GM18526 (cell line): ENCODE data around the gene MAML2.

Source experiments
- POLR2A ChIP-seq: IDR thresholded peaks from 3 replicates; pipeline ENCODE4 v1.6.1; 2011; ENCODE audit not compliant: insufficient read length; ENCODE audit errors: extremely low read depth

MAML2 gene

DNA sequence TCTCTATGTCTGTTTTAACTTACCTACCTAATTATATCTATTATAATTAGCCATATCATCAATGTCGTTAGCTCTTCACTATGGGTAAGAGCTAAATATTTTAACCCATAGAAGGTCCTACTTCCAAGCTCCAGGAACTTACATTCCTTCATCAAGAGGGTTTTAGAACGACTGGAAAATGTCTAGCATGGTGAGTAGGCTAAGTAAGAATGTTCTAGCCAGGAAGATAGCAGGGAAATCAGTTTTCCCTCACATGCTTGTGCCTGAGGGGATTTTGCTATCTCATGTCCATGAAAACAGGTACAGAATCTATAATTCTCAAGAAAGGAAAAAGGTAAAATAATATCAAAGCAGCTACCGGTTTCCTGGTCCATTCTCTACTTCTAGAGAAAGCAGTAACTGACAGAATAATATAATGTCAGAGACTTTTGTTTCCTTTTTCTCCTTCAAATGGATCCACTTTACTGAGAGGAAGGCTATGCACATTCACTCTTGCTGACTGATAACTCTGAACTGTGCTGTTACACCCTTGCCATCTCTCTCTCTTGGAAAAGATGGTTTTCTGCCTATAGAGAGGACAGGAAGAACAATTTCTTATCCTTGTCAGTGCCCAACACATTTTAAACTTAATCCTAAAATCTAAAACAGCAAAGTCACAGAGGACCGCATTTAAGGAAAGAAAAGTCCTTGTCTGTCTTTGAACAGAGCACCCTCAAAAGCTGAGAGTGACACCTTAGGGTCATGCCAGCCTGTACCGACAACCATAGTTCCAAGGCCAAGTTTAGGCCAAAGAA lies 67.0 kb downstream of the MAML2 start:
- TF ChIP-seq POLR2A, result no peak

GRCh38 chr11:96273507-96273906 lies 69.5 kb downstream of the MAML2 start:
- no peak for TF ChIP-seq POLR2A

GRCh38 chr11:96272529-96273222 lies 70.3 kb downstream of the MAML2 start:
- no peak for TF ChIP-seq POLR2A

DNA sequence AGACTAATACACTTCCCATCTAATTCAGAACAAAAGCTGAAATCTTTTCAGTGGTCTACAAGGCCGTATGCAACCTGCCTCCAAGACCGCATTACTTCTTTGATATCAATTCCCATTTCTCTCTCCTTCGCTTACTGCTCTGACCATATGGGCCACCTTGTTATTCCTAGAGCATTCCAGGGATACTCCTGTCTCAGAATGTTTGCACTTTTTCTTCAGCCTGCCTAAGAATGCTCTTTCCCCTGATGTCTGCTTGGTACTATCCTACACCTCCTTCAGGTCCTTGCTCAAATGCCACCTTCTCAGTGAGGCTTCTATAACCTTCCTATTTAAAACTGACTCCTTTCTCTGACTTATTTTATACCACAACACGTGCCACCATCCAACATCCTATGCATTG lies 71.2 kb downstream of the MAML2 start:
- no peak for TF ChIP-seq POLR2A

GRCh38 chr11:96267496-96268032 lies 75.4 kb downstream of the MAML2 start:
- TF ChIP-seq POLR2A, result no peak

- no peak for TF ChIP-seq POLR2A
Observed at GRCh38 chr11:96267001-96267495, 75.9 kb downstream of the MAML2 start.

DNA sequence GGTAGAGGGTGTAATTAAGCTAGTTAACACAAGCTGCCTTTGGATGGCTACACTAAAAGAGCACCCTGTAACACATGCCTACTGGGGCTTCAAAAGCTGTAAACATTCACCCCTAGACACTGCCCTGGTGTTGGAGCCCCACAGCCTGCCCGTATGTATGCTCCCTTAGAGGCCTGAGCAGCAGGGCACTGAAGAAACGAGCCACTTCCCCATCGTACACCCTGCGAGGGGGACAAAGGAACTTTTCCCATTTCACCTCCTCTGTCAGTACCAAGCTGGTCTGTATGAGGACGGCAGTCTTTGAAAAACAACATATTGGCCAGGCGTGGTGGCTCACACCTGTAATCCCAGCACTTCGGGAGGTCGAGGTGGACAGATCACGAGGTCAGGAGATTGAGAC lies 77.0 kb downstream of the MAML2 start:
- TF ChIP-seq POLR2A, result no peak

DNA sequence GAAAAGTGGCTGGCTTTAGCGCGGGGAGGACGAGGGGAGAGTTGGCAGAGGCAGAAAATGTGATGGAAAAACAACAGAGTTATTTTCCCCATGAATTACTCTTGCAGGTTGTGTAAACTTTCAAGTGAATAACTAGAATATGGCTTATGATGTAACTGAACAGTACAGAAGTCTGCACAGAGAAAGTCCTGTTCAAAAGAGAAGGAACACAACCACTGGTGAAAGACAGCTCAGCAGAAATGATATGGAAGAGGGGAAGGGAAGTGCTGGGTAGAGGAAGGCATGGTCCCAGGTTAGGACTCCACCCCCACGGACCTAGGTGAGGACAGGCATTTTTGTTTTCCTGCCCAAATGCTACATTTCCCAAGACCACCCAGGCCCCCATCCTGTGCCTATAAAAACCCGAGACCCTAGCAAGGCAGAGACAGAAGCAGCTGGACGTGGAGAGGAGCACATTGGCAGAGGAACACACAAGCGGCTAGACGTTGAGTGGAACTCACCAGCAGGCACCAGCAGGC lies 77.7 kb downstream of the MAML2 start:
- no peak for TF ChIP-seq POLR2A

DNA sequence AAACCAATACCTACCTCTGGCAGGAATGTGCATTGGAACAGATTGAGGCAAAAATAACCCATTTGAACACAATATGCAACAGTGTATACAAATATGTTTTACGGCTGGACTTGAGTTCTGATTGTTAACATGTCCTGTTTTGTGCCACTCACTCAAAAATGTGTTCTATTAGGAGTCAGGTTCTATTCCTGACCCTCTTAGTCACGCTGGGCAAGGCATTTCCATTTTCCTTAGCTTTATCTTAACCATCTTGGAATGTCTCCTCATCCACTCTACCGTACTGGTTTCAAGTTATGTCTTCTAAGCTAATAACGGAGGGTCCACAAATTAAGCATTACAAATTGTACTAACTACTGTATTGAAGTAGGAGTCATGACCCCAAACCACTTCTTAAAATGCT lies 78.6 kb downstream of the MAML2 start:
- no peak for TF ChIP-seq POLR2A

GRCh38 chr11:96263238-96263763 lies 79.7 kb downstream of the MAML2 start:
- TF ChIP-seq POLR2A, result no peak

GRCh38 chr11:96260532-96260931 lies 82.5 kb downstream of the MAML2 start:
- TF ChIP-seq POLR2A, result no peak

DNA sequence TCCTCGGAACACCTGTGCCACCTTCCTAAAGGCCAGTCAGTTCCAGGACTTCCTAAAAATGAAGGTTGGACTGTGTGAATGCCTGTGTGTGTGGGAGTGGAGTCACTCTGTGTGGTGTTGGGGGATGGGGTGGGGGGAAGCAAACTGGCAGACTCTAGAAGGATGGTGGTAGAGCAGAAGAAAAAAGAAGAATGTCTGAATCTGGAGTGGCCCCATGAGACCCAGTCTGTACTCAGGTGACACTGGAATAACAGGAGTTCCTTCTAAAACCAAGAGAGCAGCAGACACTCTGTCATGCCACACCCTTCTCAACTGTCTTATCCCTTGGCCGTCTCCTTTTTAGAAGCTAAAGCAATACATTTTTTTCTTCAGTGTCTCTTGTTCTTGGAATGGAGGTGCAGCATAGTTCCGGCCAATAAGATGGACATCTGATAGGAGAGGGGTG lies 82.9 kb downstream of the MAML2 start:
- no peak for TF ChIP-seq POLR2A

- no peak for TF ChIP-seq POLR2A
Observed at GRCh38 chr11:96259134-96259830, 83.7 kb downstream of the MAML2 start.

GRCh38 chr11:96257972-96258934 lies 84.7 kb downstream of the MAML2 start:
- TF ChIP-seq POLR2A, result no peak
